Hepatocyte (in vitro differentiated cells): ENCODE data around the gene BAG3.

Experiments used
- CTCF ChIP-seq: fragments of 200-600 bp; sonication (generic); IDR thresholded peaks from 2 replicates; pipeline ENCODE4 v1.5.1; 2016; ENCODE audit warnings: antibody characterized with exemption, mild to moderate bottlenecking; ENCODE audit not compliant: poor library complexity
- EZH2phosphoT487 ChIP-seq: fragments of 200-600 bp; sonication (generic); IDR thresholded peaks from one replicate; pipeline ENCODE4 v1.6.1; 2018; ENCODE audit warnings: antibody characterized with exemption, mild to moderate bottlenecking, low read depth, moderate library complexity; ENCODE audit not compliant: unreplicated experiment, severe bottlenecking

- TF ChIP-seq EZH2phosphoT487 (no peak), CTCF (no peak)
Measured at GRCh38 chr10:119725517-119725827, 74.3 kb downstream of the BAG3 start.
